Superior temporal gyrus (tissue), 1 donor: ENCODE measurements around the gene ENG.
"Not testable (repeated sequence)": the region's sequence is repeated elsewhere in the genome, so short reads cannot be mapped to it uniquely, and the experiment has no call there.

Source experiments
- DNase-seq: peaks from one replicate; pipeline ENCODE4 v3.0.0-alpha.2; 2016; ENCODE audit errors: extremely low spot score

The ENG gene

DNA sequence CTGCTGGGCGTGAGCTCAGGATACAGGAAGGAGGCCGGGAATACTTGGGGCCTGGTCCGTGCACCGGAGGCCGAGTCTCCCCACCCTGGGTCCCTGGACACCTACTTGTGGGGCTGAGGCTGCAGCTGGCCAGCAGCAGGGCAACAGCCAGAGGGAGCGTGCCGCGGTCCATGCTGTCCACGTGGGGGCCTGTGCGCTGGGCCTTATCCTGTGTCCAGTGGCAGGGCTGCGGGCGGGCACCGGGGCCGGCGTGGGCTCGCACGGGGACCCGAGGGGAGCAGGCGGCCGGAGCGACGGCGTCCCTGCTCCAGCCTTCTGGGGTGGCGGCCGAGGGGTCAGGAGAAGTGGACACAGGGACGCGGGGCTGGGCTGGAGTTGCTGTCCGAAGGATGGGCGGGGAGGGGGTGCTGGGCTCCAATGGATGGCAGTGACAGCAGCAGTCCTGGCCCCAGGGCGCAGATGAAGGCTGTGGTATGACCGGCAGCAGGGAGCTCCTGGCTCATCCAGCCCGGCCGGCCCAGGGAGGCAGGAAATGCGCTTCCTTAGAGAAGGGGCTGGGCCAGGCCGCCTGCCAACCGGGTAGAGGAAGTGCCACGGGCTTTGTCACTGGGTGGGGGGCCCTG is at the start of gene ENG:
Gene ENG, minus strand, starts transcription at position 475 of the 623 bp plus-strand sequence. Its CDS starts 303 bp downstream, at position 172.
- DNase-seq: no peak

- DNase-seq: no peak
These were observed 49.4 kb upstream of the ENG start for GRCh38 chr9:127903557-127904475.

- DNase-seq: peak; percentile 74
These were observed 44.9 kb upstream of the ENG start, which contains the start of gene ST6GALNAC6 for GRCh38 chr9:127899128-127899943. TSS of gene ST6GALNAC6 (minus strand) at chr9:127899603. CDS start at chr9:127897981, 1,622 bp downstream.

GRCh38 chr9:127898433-127899127 is 44.1 kb upstream of the ENG start:
- no peak for DNase-seq

DNA sequence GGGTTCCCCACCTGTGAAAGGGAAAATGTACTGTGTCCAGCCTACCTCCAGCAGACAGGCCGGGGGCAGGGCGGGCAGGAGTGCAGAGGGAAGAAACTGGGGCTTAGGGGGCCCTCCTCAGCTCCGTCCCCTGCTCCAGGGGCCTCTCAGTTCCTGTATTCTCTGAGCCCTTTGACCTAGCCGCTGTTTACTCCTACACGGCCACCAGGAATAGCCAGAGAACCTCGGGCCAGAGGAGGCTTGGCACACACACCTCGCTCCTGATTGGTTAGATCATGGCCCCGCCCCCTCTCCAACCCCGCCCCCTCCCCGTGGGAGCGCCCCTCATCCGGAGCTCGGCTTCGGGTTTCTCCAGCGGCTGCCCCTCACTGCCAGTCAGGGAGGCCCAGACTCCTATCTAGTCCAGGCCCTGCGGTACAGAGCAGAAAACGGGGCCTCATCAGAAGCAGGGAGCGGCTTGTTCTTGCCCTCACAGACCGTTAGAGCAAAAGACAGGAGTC is 42.8 kb upstream of the ENG start:
- DNase-seq: peak; percentile 73

- no peak for DNase-seq
These were observed 42.1 kb upstream of the ENG start for GRCh38 chr9:127896395-127897192.

DNA sequence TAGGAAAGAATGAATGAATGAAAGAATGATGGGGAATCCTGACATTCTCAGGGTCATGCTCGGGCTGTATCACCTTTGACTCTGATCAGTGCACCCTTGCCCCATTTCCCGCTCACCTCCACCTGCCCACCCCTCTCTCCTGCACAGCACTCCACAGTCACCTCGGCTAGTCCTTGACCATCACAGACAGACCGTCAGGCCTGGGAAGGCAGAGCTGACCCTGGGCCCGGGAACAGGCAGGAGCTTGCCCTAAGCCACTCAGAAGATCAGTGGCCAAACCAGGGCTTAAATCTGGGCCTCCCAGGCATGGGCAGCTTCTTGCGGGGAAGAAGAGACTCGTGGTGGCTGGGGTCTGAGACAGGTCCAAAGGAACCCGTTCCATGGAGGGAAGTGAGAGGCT is 41.4 kb upstream of the ENG start:
- no peak for DNase-seq

GRCh38 chr9:127893392-127893791 is 38.9 kb upstream of the ENG start:
- DNase-seq: peak; percentile 60

DNA sequence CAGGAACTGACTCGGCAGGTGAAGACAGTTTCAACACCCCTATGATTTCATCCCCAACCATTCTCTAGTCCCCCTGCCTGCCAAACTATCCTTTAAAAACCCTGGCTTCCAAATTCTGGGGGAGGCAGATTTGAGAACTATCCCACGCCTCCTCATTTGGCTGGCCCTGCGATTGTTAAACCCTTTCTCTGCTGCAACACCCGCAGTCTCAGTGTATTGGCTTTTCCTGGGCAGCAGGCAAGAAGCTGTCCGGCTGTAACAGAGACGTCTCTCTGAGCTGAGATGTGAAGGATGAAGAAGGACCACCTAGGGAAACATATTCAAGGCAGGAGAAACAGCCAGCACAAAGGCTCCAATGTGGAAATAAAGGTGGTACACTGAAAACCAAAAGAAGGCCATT is 38.4 kb upstream of the ENG start:
- no peak for DNase-seq

DNA sequence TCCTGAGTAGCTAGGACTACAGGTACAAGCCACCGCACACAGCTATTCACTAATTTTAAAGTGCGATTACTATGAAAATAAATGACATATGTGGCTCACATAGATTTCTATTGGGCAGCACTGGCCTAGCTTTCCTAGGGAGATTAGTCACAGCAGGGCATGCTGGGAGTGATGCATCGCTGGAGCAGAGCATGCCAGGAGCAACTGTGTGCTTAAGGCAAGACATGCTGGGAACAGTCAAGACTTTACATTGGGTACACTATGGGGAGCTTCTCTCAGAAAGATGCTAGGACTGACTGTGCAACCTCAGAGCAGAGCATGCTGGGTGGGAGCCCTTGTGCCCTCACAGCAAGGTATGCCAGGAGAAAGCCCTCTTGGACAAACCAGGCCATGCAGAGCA is 35.6 kb upstream of the ENG start:
- no peak for DNase-seq

- DNase-seq: no peak
These were observed 33.3 kb upstream of the ENG start for GRCh38 chr9:127887792-127888191.

DNA sequence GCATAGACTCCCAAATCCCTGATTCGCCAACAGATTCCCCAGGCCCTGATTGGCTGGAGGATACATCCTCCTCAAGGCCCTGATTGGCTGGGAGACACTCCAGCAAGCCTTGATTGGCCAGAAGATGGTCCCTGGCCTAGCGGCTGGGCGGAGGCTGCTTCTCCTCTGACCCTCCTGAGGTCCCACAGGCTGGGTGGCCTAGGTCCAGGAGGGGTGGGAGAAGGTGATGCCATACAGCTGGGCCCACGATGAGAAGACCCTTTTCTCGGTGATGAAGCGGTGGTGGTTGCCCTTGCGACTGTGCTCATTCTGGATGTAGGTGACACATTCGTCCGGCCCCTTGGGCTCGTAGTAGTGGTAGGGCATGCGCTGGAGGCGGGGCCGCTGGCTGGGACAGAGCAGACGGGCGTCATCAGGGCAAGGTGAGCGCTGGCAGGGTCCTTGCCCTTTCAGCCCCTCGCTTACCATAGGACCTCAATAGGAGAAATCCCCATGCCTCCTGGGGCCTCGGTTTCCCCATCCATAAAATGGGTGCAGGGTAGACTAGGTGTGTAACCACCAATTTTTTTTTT is 32.0 kb upstream of the ENG start:
- no peak for DNase-seq

DNA sequence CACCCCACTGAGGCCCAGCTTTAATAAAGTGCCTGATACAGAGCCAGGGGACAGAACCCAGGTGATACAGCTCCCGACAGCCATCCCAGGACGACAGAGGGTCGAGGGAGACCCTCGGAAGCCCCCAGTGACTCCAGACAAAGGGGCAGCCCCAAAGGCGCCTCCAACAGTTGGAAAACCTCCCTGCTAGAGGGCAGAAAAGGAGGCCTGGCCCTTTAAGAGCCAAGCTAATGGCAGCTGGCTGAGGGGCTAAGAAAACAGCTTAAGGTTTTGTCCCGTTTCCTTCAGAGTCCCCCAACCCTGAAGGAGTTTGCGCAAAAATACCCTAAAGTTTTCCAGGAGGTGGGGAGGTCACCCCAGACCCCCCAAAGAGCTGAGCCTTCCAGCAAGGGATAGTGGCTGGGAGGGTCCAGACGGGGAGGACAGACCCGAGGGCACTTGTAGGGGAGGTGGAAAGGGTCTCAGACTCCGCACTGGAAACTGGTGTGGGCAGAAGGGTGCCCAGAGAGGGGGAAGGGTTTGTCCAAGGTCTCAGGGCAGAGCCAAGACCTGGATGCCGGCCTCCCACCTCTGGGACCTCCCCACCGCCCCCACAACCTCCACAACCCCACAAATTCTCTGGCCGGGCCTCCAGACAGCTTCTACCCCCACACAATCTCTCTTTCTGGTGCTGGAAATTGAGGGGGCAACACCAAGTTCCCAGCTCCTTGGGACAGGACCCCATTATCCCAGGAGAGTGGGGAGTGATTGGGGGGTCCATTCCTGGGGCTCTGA is 31.2 kb upstream of the ENG start:
- no peak for DNase-seq

DNA sequence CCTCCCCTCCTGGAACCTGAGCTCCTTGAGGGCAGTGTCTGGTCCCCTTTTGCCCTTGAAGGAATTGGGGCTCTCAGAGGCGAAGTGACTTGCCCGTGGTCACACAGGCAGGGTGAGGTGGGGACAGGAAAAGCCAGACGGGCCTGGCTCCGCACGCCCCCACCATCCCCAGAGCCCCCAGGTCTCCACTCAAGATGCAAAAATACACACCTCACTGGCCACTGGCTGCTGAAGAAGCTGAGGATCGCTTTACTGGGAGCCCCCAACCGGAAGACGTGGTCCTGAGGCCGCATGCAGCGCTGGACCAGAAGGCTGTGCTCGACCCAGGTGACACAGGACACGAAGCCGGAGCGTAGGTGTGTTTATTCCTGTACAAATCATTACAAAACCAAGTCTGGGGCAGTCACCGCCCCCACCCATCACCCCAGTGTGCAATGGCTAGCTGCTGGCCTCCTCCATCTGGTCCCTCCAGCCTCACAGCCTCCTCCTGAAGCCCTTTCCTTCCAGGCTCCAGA is 30.6 kb upstream of the ENG start:
- no peak for DNase-seq

GRCh38 chr9:127884427-127884911 is 30.0 kb upstream of the ENG start:
- no peak for DNase-seq

DNA sequence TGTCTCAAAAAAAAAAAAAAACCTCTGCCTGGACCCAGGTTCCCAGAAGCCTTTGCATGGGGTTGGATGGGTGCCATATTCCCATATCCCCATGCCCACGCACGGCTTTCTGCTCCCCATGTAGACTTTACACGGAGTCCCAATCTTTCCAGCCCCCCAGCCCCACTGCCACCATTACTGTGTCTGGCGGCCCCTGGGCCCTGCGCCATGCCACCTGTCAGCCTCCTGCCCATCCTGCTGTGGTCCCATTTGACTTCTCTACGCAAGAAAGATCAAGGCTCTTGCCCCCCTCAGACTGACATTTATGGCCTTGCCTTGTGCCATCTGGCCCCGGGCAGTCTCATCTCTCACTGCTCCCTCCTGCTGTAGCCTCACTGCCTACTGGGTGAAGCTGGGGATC is 29.5 kb upstream of the ENG start:
- no peak for DNase-seq

DNA sequence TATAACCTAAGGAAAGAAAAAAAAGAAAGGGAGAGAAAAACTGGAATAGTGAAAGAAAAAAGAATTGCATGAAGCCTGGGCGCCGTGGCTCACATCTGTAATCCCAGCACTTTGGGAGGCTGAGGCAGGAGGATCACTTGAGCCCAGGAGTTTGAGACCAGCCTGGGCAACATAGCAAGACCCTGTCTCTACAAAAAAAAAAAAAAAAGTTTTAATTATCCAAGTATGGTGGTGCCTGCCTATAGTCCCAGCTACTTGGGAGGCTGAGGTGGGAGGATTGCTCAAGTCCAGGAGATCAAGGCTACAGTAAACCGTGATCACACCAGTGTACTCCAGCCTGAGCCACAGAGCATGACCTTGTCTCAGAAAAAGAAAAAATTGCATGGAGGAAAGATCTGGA is 27.3 kb upstream of the ENG start:
- DNase-seq: not testable (repeated sequence)

DNA sequence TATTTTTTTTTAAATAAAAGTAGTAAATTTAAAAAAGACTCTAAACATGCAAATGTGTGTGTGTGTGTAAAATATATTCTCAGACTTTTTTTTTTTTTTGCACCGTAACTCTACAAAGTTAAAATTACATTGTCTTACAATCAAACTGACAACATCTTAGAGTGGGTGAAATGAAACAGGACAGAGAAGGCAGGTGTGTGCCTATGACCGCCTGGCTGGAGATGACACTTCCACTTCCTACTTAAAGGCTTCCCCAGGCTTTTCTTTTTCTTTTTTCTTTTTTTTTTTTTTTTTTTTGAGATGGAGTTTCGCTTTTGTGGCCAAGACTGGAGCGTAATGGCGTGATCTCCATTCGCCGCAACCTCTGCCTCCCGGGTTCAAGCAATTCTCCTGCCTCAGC is 25.7 kb upstream of the ENG start:
- no peak for DNase-seq
